Muscle of arm (tissue), 14 donors: ENCODE results near the gene SLX1A. TPM values are rescaled to one million over a fixed set of nuclear protein-coding genes. Genes with fewer than 3 reads are reported as not detected.
"Not testable (repeated sequence)": the region's sequence is repeated elsewhere in the genome, so short reads cannot be mapped to it uniquely, and the experiment has no call there.

Experiments used
- DNase-seq: peaks from one replicate; pipeline ENCODE4 v3.0.0-alpha.2; 2013
- long read RNA-seq, 11 donors: transcript quantifications; one replicate each; lab custom pipeline, GENCODE V29; 2026
- polyA plus RNA-seq, 12 donors: library from polyadenylated mRNA; unstranded; fragments of 120-200 nt; gene quantifications; one replicate each; pipeline ENCODE4 v1.2.1, GENCODE V29; 2013; ENCODE audit not compliant: insufficient read length in 12 of 12

SLX1A gene
- polyA plus RNA-seq, result 10 to 100 TPM in 9 of 12 donors, 1 to 10 TPM in 2, not detected in 1; 6.8 to 21.8 (median 13.7) TPM
- long read RNA-seq, donor 1, transcript SLX1A-201 (6 exons, 1,091 nt), result major isoform, 29 of 36 reads
- long read RNA-seq, donor 1, partial matches to known transcripts, result 0 of 36 reads
- long read RNA-seq, donor 1, other reads (novel, unspliced or antisense), result 0 of 36 reads
- long read RNA-seq, donor 2, partial matches to known transcripts, result 0 of 6 reads
- long read RNA-seq, donor 2, other reads (novel, unspliced or antisense), result 0 of 6 reads
- long read RNA-seq, donor 3, transcript SLX1A-201 (6 exons, 1,091 nt), result major isoform, 5 of 5 reads
- long read RNA-seq, donor 3, partial matches to known transcripts, result 0 of 5 reads
- long read RNA-seq, donor 3, other reads (novel, unspliced or antisense), result 0 of 5 reads
- long read RNA-seq, donor 4, partial matches to known transcripts, result 0 of 3 reads
- long read RNA-seq, donor 4, other reads (novel, unspliced or antisense), result 0 of 3 reads
- long read RNA-seq, donor 5, transcript SLX1A-201 (6 exons, 1,091 nt), result major isoform, 7 of 9 reads
- long read RNA-seq, donor 5, partial matches to known transcripts, result 0 of 9 reads
- long read RNA-seq, donor 5, other reads (novel, unspliced or antisense), result 0 of 9 reads
- long read RNA-seq, donor 6, partial matches to known transcripts, result 0 of 2 reads
- long read RNA-seq, donor 6, other reads (novel, unspliced or antisense), result 0 of 2 reads
- long read RNA-seq, donor 7, partial matches to known transcripts, result 0 of 1 reads
- long read RNA-seq, donor 7, other reads (novel, unspliced or antisense), result 0 of 1 reads
- long read RNA-seq, donor 8, transcript SLX1A-201 (6 exons, 1,091 nt), result major isoform, 7 of 10 reads
- long read RNA-seq, donor 8, partial matches to known transcripts, result 0 of 10 reads
- long read RNA-seq, donor 8, other reads (novel, unspliced or antisense), result 0 of 10 reads
- long read RNA-seq, donor 9, partial matches to known transcripts, result 0 of 3 reads
- long read RNA-seq, donor 9, other reads (novel, unspliced or antisense), result 0 of 3 reads
- long read RNA-seq, donor 10, partial matches to known transcripts, result 0 of 5 reads
- long read RNA-seq, donor 10, other reads (novel, unspliced or antisense), result 0 of 5 reads
- long read RNA-seq, donor 11, transcript SLX1A-201 (6 exons, 1,091 nt), result major isoform, 6 of 7 reads
- long read RNA-seq, donor 11, partial matches to known transcripts, result 0 of 7 reads
- long read RNA-seq, donor 11, other reads (novel, unspliced or antisense), result 0 of 7 reads

DNA sequence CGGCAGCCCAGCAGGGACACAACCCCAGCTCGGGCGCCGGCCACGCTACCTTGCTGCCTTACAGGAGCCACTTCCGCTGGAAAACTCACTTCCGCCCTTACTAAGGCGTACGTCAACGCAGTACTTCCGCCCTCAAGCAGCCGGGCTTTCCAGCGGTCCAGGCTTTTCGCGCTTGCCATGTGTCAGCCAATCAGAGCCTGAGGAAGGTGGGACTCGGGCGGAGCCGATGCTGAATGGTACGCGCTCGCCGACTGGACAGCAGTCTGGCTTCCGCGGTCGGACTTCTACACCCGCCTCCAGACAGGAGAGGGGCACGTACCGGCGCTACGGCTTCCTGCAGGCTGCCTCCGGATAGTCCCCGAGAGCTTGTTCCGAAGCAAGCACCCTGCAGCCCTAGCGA is at the start of gene SLX1A, which contains the start of gene BOLA2B:
Gene SLX1A (plus strand): TSS at position 261 of the 400 bp plus-strand sequence. CDS start 210 bp downstream, outside the sequence.
Gene BOLA2B (minus strand): TSS at position 52 of the 400 bp plus-strand sequence. CDS start 71 bp downstream, outside the sequence.
- DNase-seq, result not testable (repeated sequence)

DNA sequence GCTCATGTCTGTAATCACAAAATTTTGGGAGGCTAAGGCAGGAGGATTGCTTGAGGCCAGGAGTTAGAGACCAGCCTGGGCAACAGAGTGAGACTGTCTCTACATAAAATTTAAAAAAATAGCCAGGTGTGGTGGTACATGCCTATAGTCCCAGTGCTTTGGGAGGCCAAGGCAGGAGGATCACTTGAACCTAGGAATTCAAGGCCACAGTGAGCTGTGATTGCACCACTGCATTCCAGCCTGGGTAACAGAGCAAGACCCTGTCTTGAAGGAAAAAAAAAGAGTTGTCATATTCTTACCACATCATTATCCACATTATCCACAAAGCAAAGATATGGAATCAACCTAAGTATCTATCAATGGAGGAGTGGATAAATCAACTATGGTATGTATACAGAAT is 49.7 kb upstream of the SLX1A start:
- no peak for DNase-seq

DNA sequence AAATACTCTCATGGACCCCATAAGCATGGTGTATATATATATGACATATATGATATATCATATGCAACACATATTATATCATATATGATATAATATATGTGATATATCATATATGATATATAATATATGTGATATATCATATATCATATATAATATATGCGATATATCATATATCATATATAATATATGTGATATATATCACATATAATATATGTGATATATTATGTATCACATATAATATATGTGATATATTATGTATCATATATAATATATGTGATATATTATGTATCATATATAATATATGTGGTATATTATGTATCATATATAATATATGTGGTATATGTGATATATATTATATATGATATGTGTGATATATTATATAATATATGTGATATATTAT is 48.8 kb upstream of the SLX1A start:
- no peak for DNase-seq

DNA sequence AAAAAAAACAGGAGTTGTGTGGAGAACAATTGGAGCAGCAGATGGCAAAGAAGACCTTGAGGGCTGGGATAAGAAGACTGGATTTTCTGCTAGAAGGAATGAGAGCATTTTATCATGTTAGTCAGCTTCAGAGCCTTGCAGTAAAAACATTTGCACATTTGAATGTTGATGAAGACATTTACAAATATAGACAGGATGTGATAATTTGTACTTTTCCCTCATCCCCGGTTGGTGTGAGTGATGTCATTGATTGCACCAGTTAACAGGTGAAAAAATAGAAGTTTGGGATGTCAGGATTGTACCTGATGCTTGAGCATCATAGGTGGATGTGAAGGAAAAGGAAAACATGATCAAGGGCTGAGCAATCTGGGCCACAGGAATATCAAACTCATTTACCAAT is 48.0 kb upstream of the SLX1A start:
- no peak for DNase-seq

DNA sequence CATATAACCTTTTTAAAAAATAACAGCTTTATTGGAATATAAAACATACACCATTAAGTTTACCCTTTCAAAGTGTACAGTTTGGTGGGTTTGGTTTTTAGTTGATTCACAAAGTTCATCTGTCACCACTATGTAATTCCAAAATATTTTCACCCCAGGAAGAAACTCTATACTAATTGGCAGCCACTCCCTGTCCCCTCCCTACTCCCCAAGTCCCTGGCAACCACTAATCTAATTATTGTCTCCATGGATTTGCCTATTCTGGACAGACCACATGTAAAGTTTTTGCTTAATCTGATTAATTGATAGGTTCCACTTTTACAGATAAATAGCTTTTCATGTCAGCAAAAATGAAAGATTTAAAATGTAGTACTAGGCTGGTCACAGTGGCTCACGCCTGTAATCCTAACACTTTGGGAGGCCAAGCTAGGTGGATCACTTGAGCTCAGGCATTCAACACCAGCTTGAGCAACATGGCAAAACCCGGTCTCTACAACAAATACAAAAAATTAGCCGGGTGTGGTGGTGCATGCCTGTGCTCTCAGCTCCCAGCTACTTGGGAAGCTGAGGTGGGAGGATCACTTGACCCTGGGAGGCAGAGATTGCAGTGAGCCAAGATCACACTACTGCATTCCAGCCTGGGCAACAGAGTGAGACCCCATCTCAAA is 45.7 kb upstream of the SLX1A start:
- DNase-seq, result no peak

DNA sequence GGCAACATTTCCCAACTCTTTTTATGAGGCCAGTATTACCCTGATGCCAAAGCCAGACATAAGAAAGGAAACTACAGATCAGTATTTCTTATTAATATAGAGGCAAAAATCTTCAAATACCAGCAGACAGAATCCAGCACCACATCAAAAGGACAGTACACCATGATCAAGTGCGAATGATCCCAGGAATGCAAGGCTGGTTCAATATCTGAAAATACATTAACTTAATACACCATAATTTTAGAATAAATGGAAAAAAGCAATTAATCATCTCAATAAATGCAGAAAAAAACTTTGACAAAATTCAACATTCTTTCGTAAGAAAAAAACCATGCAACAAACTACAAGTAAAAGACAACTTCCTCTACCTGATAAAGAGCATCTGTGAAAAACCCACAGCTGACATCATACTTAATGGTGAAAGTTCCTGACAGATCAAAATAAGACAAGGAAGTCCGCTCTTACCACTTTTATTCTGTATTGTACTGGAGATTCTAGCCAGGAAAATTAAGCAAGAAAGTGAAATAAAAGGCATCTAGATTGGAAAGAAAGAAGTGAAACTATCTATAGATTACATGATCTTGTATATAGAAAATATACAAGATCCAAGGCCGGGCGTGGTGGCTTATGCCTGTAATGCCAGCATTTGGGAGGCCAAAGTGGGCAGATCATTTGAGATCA is 44.3 kb upstream of the SLX1A start:
- no peak for DNase-seq

DNA sequence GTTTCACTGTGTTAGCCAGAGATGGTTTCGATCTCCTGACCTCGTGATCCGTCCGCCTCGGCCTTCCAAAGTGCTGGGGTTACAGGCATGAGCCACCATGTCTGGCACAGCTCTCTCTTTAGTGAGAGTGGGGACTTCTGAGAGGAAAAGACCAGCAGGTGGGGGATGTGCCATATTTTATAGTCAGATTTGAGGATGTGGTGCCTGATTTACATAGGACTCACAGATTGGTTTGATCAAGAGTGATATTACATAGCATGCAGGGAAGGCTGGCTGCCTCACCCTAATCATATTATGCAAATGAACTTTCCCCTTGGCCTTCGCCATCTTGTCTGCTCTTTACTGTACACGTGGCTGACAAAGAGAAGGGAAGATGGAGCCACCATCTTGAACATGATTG is 42.6 kb upstream of the SLX1A start:
- DNase-seq, result no peak

DNA sequence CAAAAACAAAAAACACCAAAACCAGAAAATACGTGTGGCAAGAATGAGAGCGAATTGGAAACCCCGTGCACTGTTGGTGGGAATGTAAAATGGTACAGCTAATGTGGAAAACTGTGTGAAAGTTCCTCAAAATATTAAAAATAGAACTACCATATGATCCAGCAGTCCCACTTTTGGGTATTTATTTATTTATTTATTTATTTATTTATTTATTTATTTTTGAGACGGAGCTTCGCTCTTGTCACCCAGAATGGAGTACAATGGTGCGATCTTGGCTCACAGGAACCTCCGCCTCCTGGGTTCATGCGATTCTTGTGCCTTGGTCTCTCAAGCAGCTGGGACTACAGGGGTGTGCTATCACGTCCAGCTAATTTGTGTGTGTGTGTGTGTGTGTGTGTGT is 41.2 kb upstream of the SLX1A start:
- no peak for DNase-seq

DNA sequence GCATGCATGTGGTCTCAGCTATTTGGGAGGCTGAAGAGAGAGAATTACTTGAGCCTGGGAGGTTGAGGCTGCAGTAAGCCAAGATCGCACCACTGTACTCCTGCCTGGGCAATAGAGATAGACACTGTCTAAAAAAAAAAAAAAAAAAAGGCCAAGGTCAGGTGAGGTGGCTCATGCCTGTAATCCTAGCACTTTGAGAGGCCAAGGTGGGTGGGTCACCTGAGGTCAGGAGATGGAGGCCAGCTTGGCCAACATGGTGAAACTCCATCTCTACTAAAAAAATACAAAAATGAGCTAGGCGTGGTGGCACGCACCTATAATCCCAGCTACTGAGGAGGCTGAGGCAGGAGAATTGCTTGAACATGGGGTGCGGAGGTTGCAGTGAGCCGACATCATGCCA is 38.5 kb upstream of the SLX1A start:
- no peak for DNase-seq

DNA sequence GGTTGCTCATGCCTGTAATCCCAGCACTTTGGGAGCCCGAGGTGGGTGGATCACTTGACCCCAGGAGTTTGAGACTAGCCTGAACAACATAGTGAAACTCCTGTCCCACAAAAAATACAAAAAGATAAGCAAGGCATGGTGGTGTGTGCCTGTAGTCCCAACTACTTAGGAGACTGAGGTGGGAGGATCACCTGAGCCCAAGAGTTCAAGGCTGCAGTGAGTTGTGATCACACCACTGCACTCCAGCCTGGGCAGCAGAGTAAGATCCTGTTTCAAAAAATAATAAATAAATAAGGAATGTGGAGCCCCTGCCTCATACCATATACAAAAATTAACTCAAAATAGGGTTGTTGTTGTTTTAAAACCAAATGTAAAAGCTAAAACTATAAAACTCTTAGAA is 36.5 kb upstream of the SLX1A start:
- no peak for DNase-seq

DNA sequence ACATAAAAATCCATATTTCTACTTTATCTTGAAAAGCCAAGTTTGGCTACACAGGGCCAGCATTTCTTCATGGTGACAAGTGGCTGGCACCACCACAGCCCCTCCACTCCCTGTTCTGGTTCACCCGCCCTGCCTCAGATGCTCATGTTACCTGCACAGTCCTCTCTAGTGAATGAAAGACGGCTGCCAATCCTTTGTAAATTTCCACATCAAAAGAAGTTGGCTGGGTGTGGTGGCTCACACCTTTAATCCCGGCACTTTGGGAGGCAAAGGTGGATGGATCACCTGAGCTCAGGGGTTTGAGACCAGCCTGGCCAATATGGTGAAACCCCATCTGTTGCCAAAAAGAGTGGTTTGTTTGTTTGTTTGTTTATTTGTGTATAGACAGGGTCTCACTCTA is 30.1 kb upstream of the SLX1A start:
- no peak for DNase-seq

DNA sequence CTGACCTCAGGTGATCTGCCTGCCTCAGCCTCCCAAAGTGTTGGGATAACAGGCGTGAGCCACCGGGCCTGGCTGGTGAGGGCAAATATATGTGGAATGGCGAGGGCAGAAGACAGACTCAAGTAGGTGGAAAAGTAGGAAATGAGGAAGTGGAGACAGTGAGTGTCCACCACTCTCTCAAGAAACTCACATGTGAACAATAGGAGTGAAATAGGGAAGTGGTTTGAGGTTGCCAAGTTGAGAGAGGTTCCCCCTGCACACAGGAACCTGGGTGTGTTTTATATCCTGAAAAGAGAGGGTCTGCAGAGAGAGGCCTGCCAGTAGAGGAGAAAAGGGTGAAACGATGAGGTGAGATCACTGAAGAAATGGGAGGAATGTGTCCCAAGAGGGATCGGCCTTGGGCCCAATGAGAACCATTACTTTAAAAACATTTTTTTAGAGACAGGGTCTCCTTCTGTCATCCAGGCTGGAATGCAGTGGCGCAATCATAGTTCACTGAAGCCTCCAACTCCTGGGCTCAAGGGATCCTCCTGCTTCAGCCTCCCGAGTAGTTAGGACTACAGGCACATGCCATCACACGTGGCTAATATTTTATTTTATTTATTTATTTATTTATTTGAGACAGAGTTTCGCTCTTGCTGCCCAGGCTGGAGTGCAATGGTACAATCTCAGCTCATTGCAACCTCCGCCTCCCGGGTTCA is 27.3 kb upstream of the SLX1A start:
- no peak for DNase-seq

DNA sequence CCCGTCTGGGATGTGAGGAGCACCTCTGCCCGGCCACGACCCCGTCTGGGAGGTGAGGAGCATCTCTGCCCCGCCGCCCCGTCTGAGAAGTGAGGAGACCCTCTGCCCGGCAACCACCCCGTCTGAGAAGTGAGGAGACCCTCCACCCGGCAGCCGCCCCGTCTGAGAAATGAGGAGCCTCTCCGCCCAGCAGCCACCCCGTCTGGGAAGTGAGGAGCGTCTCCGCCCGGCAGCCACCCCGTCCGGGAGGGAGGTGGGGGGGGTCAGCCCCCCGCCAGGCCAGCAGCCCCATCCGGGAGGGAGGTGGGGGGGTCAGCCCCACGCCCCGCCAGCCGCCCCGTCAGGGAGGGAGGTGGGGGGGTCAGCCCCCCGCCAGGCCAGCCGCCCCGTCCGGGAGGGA is 24.9 kb upstream of the SLX1A start:
- DNase-seq, result not testable (repeated sequence)

DNA sequence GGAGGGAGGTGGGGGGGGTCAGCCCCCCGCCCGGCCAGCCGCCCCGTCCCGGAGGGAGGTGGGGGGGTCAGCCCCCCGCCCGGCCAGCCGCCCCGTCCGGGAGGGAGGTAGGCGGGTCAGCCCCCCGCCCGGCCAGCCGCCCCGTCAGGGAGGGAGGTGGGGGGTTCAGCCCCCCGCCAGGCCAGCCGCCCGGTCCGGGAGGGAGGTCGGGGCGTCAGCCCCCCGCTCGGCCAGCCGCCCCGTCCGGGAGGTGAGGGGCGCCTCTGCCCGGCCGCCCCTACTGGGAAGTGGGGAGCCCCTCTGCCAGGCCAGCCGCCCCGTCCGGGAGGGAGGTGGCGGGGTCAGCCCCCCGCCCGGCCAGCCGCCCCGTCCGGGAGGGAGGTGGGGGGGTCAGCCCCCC is 24.3 kb upstream of the SLX1A start:
- DNase-seq, result not testable (repeated sequence)

DNA sequence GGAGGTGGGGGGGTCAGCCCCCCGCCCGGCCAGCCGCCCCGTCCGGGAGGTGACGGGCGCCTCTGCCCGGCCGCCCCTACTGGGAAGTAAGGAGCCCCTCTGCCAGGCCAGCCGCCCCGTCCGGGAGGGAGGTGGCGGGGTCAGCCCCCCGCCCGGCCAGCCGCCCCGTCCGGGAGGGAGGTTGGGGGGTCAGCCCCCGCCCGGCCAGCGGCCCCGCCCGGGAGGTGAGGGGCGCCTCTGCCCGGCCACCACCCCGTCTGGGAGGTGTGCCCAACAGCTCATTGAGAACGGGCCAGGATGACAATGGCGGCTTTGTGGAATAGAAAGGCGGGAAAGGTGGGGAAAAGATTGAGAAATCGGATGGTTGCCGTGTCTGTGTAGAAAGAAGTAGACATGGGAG is 23.5 kb upstream of the SLX1A start:
- not testable (repeated sequence) for DNase-seq

DNA sequence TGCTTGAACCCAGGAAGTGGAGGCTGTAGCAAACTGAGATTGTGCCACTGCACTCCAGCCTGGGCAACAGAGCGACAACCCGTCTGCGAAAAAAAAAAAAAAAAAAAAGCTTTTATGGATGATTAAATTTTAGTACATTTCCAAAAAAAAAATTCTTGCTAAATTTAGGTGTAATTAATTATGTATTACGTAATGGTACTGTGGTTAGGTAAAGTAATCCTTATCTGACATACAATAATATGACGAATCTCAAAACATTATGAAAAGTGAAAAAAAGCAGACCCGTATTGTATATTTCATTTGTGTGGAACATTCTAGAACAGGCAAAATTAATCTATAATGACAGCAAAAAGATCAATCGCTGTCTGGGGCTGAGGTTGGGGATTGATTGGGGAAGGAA is 20.6 kb upstream of the SLX1A start:
- no peak for DNase-seq

DNA sequence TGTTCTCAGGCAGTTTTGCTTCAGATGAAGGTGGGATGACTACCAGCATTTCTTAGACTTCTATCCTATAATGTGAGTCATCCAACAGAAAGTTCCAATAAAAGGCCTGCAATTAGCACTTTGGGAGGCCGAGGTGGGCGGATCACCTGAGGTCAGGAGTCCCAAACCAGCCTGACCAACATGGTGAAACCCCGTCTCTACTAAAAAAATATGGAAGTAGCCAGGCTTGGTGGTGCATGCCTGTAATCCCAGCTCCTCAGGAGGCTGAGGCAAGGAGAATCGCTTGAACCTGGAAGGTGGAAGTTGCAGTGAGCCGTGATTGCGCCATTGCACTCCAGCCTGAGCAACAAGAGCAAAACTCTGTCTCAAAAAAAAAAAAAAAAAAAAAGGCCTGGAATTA is 16.8 kb upstream of the SLX1A start:
- not testable (repeated sequence) for DNase-seq

DNA sequence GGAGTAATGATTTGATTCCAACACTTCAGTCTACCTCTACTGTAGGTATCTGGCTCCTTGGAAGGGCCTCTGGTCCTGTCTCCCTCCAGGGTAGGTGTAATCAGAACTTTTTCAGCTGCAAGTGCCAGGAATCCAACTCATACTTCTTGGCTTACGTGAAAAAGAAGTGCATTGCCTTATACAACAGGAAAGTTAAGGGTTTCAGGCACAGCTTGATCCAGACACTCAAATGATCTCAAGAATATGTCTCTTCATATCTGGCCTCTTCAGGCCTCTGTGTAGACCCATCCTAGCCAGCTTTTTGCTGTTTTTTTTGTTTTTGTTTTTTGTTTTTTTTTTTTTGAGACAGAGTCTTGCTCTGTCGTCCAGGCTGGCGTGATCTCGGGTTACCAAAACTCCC is 14.5 kb upstream of the SLX1A start:
- DNase-seq, result no peak

DNA sequence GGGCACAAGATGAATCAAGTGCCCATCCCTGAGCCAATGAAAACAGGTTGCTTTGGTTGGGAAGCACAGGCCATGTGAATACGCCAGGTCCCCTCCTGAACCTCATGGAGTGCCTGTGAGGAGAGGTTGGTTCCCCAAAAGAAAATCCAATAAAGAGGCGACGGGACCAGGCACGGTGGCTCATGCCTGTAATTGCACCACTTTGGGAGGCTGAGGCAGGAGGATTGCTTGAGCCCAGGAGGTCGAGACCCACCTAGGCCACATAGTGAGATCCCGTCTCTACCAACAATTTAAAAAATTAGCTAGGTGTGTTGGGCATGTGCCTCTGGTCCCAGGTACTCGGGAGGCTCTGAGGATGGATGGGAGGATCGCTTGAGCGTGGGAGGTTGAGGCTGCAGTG is 13.7 kb upstream of the SLX1A start:
- DNase-seq, result no peak

DNA sequence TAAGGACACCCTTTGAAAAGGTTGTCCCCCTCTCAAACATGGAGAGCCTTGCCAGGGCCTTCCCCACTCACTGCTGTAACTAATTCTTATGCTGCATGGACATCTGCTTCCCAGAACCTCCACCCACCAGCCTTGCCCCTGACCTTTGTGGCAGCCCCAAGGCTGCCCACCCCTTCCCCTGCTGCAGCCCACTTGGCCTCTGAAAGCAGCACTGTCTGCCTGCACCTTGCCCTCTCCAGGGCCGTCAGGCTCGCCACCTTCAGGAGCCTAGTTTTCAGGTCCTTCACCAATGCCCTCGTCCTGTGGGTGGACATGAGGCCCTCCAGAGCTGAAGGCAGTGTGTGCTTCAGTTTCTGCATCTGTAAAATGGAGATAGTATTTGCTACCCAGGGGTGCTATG is 12.9 kb upstream of the SLX1A start:
- DNase-seq, result no peak
